ENCODE measurements around the gene MEPCE.

- no peak for TF ChIP-seq CTCF (IDR thresholded peaks at IDR 0.05)
- no peak for TF ChIP-seq POLR2A (IDR thresholded peaks at IDR 0.05)
These were observed 3.1 kb upstream of the MEPCE start for GRCh38 chr7:100426516-100426915.

All from right lobe of liver (tissue), 4 donors.